ENCODE data around the gene CTSF. TPM values are rescaled to one million over a fixed set of nuclear protein-coding genes. Genes with fewer than 3 reads are reported as not detected.
A peak's percentile ranks its signal among the peaks of the same experiment; 100 is the strongest.

CTSF gene
- total and polyA plus RNA-seq, 2 of the 13 experiments (the other 11 are each of a cell fraction or from before 2014, with no cell fraction given), result not detected

GRCh38 chr11:66592457-66593302, 24.3 kb upstream of the CTSF start, which contains the start of the genes CCDC87 and CCS (continued):
- TF ChIP-seq CTCF (CRISPR knock-in tag; IDR thresholded peaks at IDR 0.05) (peak; percentile 85), NCOA1 (CRISPR knock-in tag; IDR thresholded peaks at IDR 0.05) (no peak), ZNF281 (CRISPR knock-in tag; IDR thresholded peaks at IDR 0.05; ENCODE audit: borderline replicate concordance) (peak; percentile 19; the same call in 1 of the 2 replicates), TAF1 (CRISPR knock-in tag; IDR thresholded peaks at IDR 0.05) (peak; percentile 89), THAP8 (CRISPR knock-in tag; IDR thresholded peaks at IDR 0.05; ENCODE audit: borderline replicate concordance) (0 out of 2 replicates have a peak, but pooled peaks have one; percentile 40), RBAK (CRISPR knock-in tag; IDR thresholded peaks at IDR 0.05) (no peak), U2AF1 (optimal IDR thresholded peaks at IDR 0.05; ENCODE audit: low read depth, low read length) (peak; percentile 57), ZNF143 (CRISPR knock-in tag; IDR thresholded peaks at IDR 0.05) (peak; percentile 61; the same call in 1 of the 2 replicates), SOX5 (CRISPR knock-in tag; IDR thresholded peaks at IDR 0.05; ENCODE audit: borderline replicate concordance) (no peak), HINFP (CRISPR knock-in tag; IDR thresholded peaks at IDR 0.05; ENCODE audit: low read depth) (peak; percentile 92), HOXA3 (CRISPR knock-in tag; IDR thresholded peaks at IDR 0.05) (peak; percentile 88), SIN3B (IDR thresholded peaks at IDR 0.05; ENCODE audit: low read length) (no peak; the same call in 1 of the 2 replicates), HNF4G (IDR thresholded peaks at IDR 0.05; ENCODE audit: borderline replicate concordance, low read depth, low read length) (no peak), HNF4G (CRISPR knock-in tag; IDR thresholded peaks at IDR 0.05; ENCODE audit: borderline replicate concordance, low read depth) (peak; percentile 44), SCMH1 (CRISPR knock-in tag; IDR thresholded peaks at IDR 0.05; ENCODE audit: borderline replicate concordance) (no peak), ZNF609 (CRISPR knock-in tag; IDR thresholded peaks at IDR 0.05; ENCODE audit: borderline replicate concordance) (peak; percentile 19; the same call in 1 of the 2 replicates), HNF4A (CRISPR knock-in tag; IDR thresholded peaks at IDR 0.05) (peak; percentile 48)
